ENCODE measurements around the gene SGO1. TPM values are rescaled to one million over a fixed set of nuclear protein-coding genes. Genes with fewer than 3 reads are reported as not detected.
"Not testable (repeated sequence)": the region's sequence is repeated elsewhere in the genome, so short reads cannot be mapped to it uniquely, and the experiment has no call there.

SGO1 gene
- total and polyA plus RNA-seq, 10 donors, result 1.9 to 5.7 (median 3.1) TPM

- WGBS, 5 donors, result 88 to 98% (median 91%) methylated on average over 1 of the region's 1 CpG
- no peaks in the 10 kb centered on the region for H3K4me1 ChIP-seq
- intact Hi-C loops (cut with DNase I; ENCODE audit: low total_unique reads), result no loop called here
- H3K27me3 ChIP-seq (replicated peaks in 1 of 7), result no peaks in the 10 kb centered on the region
- no peaks in the 10 kb centered on the region for H3K9me3 ChIP-seq
- no peak for DNase-seq
- H3K27ac ChIP-seq, result no peak overlapping the region
- H3K4me3 ChIP-seq, result no peak overlapping the region
- H3K36me3 ChIP-seq, result no peaks in the 10 kb centered on the region
- TF ChIP-seq POLR2AphosphoS5 (IDR thresholded peaks at IDR 0.05) (no peak), POLR2A (IDR thresholded peaks at IDR 0.05) (no peak), CTCF (IDR thresholded peaks at IDR 0.05 in 8 of 11, conservative IDR thresholded peaks at IDR 0.05 in 3 of 11) (no peak)
These were observed 44.9 kb upstream of the SGO1 start for GRCh38 chr3:20230954-20231353.

- H3K9me3 ChIP-seq, result no peaks in the 10 kb centered on the region
- H3K36me3 ChIP-seq, result no peaks in the 10 kb centered on the region
- no peaks in the 10 kb centered on the region for H3K4me1 ChIP-seq
- 39 to 66% (median 47%) methylated on average over 2 of the region's 2 CpGs for WGBS, 5 donors
- H3K27ac ChIP-seq, result no peak overlapping the region
- DNase-seq, result no peak
- no peak overlapping the region for H3K4me3 ChIP-seq
- TF ChIP-seq POLR2AphosphoS5 (IDR thresholded peaks at IDR 0.05) (no peak), POLR2A (IDR thresholded peaks at IDR 0.05) (no peak), CTCF (IDR thresholded peaks at IDR 0.05 in 8 of 11, conservative IDR thresholded peaks at IDR 0.05 in 3 of 11) (peak in 2 of 11 experiments; percentile 13 to 15)
- intact Hi-C loops (cut with DNase I; ENCODE audit: low total_unique reads), result no loop called here
- no peaks in the 10 kb centered on the region for H3K27me3 ChIP-seq (replicated peaks in 1 of 7)
These were observed 39.8 kb upstream of the SGO1 start for GRCh38 chr3:20225769-20226168.

GRCh38 chr3:20222274-20222673 is 36.3 kb upstream of the SGO1 start:
- H3K4me3 ChIP-seq, result no peak overlapping the region
- no peaks in the 10 kb centered on the region for H3K4me1 ChIP-seq
- intact Hi-C loops (cut with DNase I; ENCODE audit: low total_unique reads), result no loop called here
- TF ChIP-seq POLR2A (IDR thresholded peaks at IDR 0.05), result no peak
- DNase-seq, result no peak
- 71 to 90% (median 82%) methylated on average over 2 of the region's 2 CpGs for whole genome bisulfite sequencing, 5 donors
- H3K27ac ChIP-seq, result no peak overlapping the region
- H3K9me3 ChIP-seq, result no peaks in the 10 kb centered on the region
- H3K27me3 ChIP-seq (replicated peaks in 1 of 7), result no peaks in the 10 kb centered on the region
- H3K36me3 ChIP-seq, result no peaks in the 10 kb centered on the region

- Histone ChIP-seq H3K4me1 (no peaks in the 10 kb centered on the region), H3K4me3 (no peak overlapping the region), H3K27ac (no peak overlapping the region), H3K36me3 (no peaks in the 10 kb centered on the region), H3K27me3 (replicated peaks in 1 of 7) (no peaks in the 10 kb centered on the region), H3K9me3 (no peaks in the 10 kb centered on the region)
- WGBS, 5 donors, result 55 to 86% (median 72%) methylated on average over 3 of the region's 3 CpGs
- intact Hi-C loops (cut with DNase I; ENCODE audit: low total_unique reads), result no loop called here
- DNase-seq, result no peak
- no peak for TF ChIP-seq POLR2AphosphoS5 (IDR thresholded peaks at IDR 0.05)
- TF ChIP-seq CTCF (IDR thresholded peaks at IDR 0.05 in 8 of 11, conservative IDR thresholded peaks at IDR 0.05 in 3 of 11), result no peak
- no peak for TF ChIP-seq POLR2A (IDR thresholded peaks at IDR 0.05)
These were observed 32.2 kb upstream of the SGO1 start for GRCh38 chr3:20218215-20218614.

GRCh38 chr3:20215636-20216035 is 29.6 kb upstream of the SGO1 start:
- Histone ChIP-seq H3K27ac (no peak overlapping the region), H3K4me3 (no peak overlapping the region), H3K27me3 (replicated peaks in 1 of 7) (no peaks in the 10 kb centered on the region), H3K36me3 (no peaks in the 10 kb centered on the region), H3K4me1 (no peaks in the 10 kb centered on the region), H3K9me3 (no peaks in the 10 kb centered on the region)
- 83 to 91% (median 87%) methylated on average over 4 of the region's 4 CpGs for WGBS, 5 donors
- DNase-seq, result no peak
- no peak for TF ChIP-seq POLR2AphosphoS5 (IDR thresholded peaks at IDR 0.05)
- no peak for TF ChIP-seq CTCF (IDR thresholded peaks at IDR 0.05 in 8 of 11, conservative IDR thresholded peaks at IDR 0.05 in 3 of 11)
- no peak for TF ChIP-seq POLR2A (IDR thresholded peaks at IDR 0.05)
- intact Hi-C loops (cut with DNase I; ENCODE audit: low total_unique reads), result no loop called here

GRCh38 chr3:20213491-20213890 is 27.5 kb upstream of the SGO1 start:
- WGBS, 5 donors, result 82 to 97% (median 93%) methylated on average over 1 of the region's 1 CpG
- H3K27ac ChIP-seq; H3K9me3 ChIP-seq; H3K4me3 ChIP-seq; H3K36me3 ChIP-seq; DNase-seq; intact Hi-C loops (cut with DNase I; ENCODE audit: low total_unique reads); H3K27me3 ChIP-seq (replicated peaks in 1 of 7); H3K4me1 ChIP-seq: not testable (repeated sequence)

GRCh38 chr3:20207945-20208344 is 21.9 kb upstream of the SGO1 start:
- H3K4me1 ChIP-seq; intact Hi-C loops (cut with DNase I; ENCODE audit: low total_unique reads); H3K4me3 ChIP-seq; H3K36me3 ChIP-seq; DNase-seq; H3K27me3 ChIP-seq (replicated peaks in 1 of 7); H3K27ac ChIP-seq: not testable (repeated sequence)
- 77 to 91% (median 88%) methylated on average over 2 of the region's 2 CpGs for WGBS, 5 donors
- peaks cover 0 to 21% (median 14%) of the 10 kb centered on the region in 8 donors for H3K9me3 ChIP-seq
